RWPE1 (cell line): ENCODE results near the gene AGK.

Experiments
- CTCF ChIA-PET: fragments of 350-600 bp; sonication (Branson Sonifier 250); formaldehyde crosslinking; extraction: SDS; loops from one replicate; lab custom pipeline; 2021; lab: Yijun Ruan, JAX
- POLR2A ChIA-PET: fragments of 400-600 bp; formaldehyde crosslinking; extraction: SDS; loops from one replicate; lab custom pipeline; 2020; ENCODE audit warnings: antibody characterized with exemption; ENCODE audit not compliant: low non-redundant PET; lab: Yijun Ruan, JAX
- DNase-seq: peaks from one replicate; pipeline ENCODE4 v3.0.0; 2012; ENCODE audit warnings: low spot score
- H3K27ac ChIP-seq: fragments of 450-650 bp; 2 replicates; pipeline ENCODE4 v1.5.1; 2017
- CTCF ChIP-seq: fragments of 450-650 bp; conservative IDR thresholded peaks from 2 replicates; pipeline ENCODE4 v1.5.1; 2017; ENCODE audit warnings: low read depth, mild to moderate bottlenecking

Gene AGK

DNA sequence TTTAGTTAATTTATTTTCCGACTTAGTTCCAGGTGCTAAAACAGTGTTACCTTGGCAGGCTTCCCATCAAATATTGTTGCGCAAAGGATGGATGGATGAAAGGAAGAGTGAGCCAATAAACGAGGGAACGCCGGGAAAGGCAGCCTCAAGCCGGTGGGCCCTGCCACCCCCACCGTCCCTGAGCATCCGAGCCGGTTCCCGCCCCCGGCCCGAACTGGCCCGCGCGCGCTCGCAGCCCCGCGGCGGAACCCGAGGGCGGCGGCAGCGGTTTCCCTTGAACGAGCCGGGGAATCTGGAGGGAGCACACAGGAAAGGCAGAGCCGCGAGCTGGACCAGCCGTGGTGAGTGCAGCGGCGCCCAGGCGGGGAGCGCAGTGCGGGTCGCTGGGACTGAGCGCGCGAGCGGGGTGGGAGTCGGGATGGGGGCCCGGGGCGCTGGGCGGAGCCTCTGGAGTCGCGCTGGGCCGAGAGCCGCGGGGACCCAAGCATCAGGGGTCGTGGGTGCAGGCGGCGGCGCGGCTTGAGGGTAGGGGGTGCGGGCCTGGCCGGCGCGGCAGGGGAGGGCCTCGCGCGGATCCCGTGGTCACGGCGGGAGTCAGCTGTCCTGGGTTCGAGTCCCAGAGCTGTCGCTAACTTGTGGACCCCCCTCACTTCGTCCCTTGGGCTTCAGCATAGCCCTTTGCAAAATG lies at the start of gene AGK:
AGK (plus strand) TSS at position 317 of the 688 bp plus-strand sequence. CDS start 4,057 bp downstream, outside the sequence.
- POLR2A ChIA-PET: no interaction called here
- no peak for TF ChIP-seq CTCF

GRCh38 chr7:141501451-141501850 lies 49.8 kb upstream of the AGK start:
- no peak for TF ChIP-seq CTCF
- ChIA-PET POLR2A (no interaction called here), CTCF (no interaction called here)
- no peak overlapping the region for H3K27ac ChIP-seq
- DNase-seq: no peak

More for the DNA sequence above, at the start of gene AGK:
- DNase-seq: peak; percentile 70
- CTCF ChIA-PET: interaction anchor here (0.7 kb wide), 1 partner anchor 754 kb away, joined by 3 read pairs; no protein-coding TSS in a partner anchor
- H3K27ac ChIP-seq: peak within 1 kb of the TSS; percentile 62

GRCh38 chr7:141511316-141511675 lies 39.9 kb upstream of the AGK start:
- no peak for DNase-seq
- no peak overlapping the region for H3K27ac ChIP-seq
- POLR2A ChIA-PET: no interaction called here
- CTCF ChIA-PET: no interaction called here
- TF ChIP-seq CTCF: no peak

DNA sequence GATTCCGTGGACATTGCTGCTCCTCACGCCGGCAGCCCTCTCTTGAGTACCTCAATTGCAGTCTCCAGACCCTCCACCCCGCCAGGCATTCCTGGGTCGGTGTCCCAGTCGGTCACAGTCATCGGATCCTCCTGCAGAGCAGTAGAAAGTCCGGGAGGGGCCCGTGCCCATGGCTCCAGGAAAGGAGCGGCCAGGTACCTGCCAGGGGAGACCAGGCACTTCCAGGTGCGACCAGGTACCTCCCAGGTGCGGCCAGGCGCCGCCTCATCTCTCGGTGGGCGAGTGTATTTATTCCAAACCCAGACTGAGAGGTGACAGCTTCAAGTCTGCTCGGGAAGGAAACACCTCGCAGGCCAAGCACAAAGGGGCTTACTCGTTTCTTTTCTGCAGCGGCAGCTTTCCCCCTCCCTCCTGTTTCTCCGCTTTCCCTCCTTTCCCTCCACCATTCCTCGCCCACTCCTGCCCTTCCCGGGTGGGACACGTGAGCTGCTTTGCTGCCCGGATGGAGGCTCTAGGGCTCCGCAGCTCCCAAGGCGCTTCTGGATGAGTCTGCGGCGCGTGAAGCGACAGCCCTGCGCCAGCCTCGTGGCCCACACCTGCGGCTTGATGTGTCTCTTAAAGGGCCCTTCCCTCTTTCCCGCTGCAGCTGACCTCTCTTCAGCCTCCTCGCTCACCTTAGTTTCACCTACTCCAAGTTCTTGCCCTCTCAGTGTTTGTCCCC lies 39.4 kb upstream of the AGK start:
- no peak for DNase-seq
- TF ChIP-seq CTCF: no peak
- POLR2A ChIA-PET: no interaction called here
- no peak overlapping the region for H3K27ac ChIP-seq
- CTCF ChIA-PET: no interaction called here

DNA sequence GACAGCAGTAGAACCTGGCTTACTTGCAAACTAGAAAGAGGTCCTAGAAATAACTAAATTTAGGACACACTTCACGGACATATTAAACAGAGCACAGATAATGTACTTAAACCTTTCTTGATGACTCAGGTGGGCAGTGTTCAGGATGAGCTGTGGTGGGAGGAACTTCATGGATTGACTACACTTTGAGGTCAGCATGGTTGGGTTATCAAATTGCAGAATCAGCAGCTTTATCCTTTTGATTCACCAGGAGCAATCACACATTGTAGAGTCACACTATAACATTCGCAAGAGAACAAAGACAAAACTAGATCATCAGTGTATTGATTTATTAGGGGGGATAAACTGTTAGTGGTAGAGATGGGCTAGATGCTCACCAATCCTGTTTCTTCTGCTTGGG lies 38.6 kb upstream of the AGK start:
- CTCF ChIA-PET: no interaction called here
- POLR2A ChIA-PET: no interaction called here
- no peak for DNase-seq
- H3K27ac ChIP-seq: no peak overlapping the region
- no peak for TF ChIP-seq CTCF

DNA sequence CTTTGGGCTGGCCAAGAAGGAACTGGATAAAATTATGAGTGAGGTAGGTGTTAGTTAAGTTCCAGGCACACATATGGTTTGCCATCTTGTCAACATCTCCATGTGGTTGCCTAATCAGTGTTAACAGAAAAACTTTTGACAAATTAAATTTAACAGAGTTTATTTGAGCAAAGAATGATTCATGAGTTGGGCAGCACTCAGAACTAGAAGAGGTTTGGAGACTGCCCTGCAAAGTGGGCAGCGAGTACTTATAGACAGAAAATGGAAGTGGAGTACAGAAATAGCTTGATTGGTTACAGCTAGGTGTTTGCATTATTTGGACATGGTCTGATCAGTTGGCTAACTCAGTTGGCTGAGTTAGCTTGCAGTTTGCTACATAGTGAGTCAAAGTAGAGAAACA lies 37.5 kb upstream of the AGK start:
- CTCF ChIA-PET: no interaction called here
- DNase-seq: no peak
- no peak overlapping the region for H3K27ac ChIP-seq
- no peak for TF ChIP-seq CTCF
- POLR2A ChIA-PET: no interaction called here
